Endothelial cell of umbilical vein (primary cell): ENCODE data around the gene GALNT10. TPM values are rescaled to one million over a fixed set of nuclear protein-coding genes. Genes with fewer than 3 reads are reported as not detected.

Experiments
- BruUV-seq: library from RNA; stranded (reverse); fragments of 400-500 nt; replicated peaks from 2 replicates; lab custom pipeline; 2021; lab: Mats Ljungman, UMichigan
- CTCF ChIA-PET: fragments of 300-600, 350-600 bp; sonication (Branson Sonifier 250); formaldehyde crosslinking; loops from one replicate; lab custom pipeline; 2021; ENCODE audit warnings: antibody characterized with exemption, inconsistent platforms; lab: Charles Lee
- POLR2A ChIA-PET: fragments of 300-600, 350-600 bp; sonication (Branson Sonifier 250); formaldehyde crosslinking; loops from one replicate; lab custom pipeline; 2021; ENCODE audit warnings: antibody characterized with exemption, inconsistent platforms; lab: Charles Lee
- DNase-seq: peaks from one replicate; pipeline ENCODE4 v3.0.0-alpha.2; 2011; ENCODE audit warnings: low read depth, low spot score
- FAIRE-seq: peaks from 2 replicates; lab custom pipeline; 2011; peaks lifted over from hg19 to GRCh38; lab: Jason Lieb, UNC
- H2AFZ ChIP-seq: 2 replicates; pipeline ENCODE4 v1.6.0; 2012; ENCODE audit warnings: low read depth, low read length, control low read depth, inconsistent platforms
- H3K27ac ChIP-seq: 2 replicates; pipeline ENCODE4 v1.5.1; 2011; ENCODE audit warnings: low read depth, mild to moderate bottlenecking, control low read depth, low read length, moderate library complexity; ENCODE audit not compliant: insufficient read depth
- H3K27me3 ChIP-seq, 2 experiments: 2 replicates each; pipeline versions ENCODE4 v1.6.0 to v1.6.1; 2011; ENCODE audit warnings: low read length in 2 of 2, mixed read lengths in 1 of 2; ENCODE audit not compliant: control insufficient read depth in 2 of 2, insufficient read depth in 2 of 2
- H3K36me3 ChIP-seq, 2 experiments: 2 replicates in 1 of 2; 3 replicates in 1 of 2; pipeline ENCODE4 v1.5.1; 2011; ENCODE audit warnings: low read length in 2 of 2, mild to moderate bottlenecking in 1 of 2, moderate library complexity in 1 of 2; ENCODE audit not compliant: control insufficient read depth in 2 of 2, insufficient read depth in 2 of 2; ENCODE audit errors: extremely low read depth in 1 of 2
- H3K4me1 ChIP-seq: 3 replicates; pipeline ENCODE4 v1.5.1; 2011; ENCODE audit warnings: mild to moderate bottlenecking, low read length; ENCODE audit not compliant: control insufficient read depth, insufficient read depth; ENCODE audit errors: extremely low read depth
- H3K4me2 ChIP-seq: 2 replicates; pipeline ENCODE4 v1.6.1; 2011; ENCODE audit warnings: low read length, control low read depth, mixed read lengths; ENCODE audit not compliant: insufficient read depth
- H3K4me3 ChIP-seq, 3 experiments: fragments of 200-600 bp in 1 of 3; sonication (generic), shearing (Covaris generic) in 1 of 3; replicated peaks in 1 of 3; 2 replicates each; pipeline ENCODE4 v1.5.1; 2011 to 2016; ENCODE audit warnings: control low read depth in 3 of 3, low read length in 3 of 3, mild to moderate bottlenecking in 2 of 3, inconsistent platforms in 1 of 3, low read depth in 1 of 3, moderate library complexity in 1 of 3; ENCODE audit not compliant: insufficient read depth in 1 of 3
- H3K79me2 ChIP-seq: 2 replicates; pipeline ENCODE4 v1.6.0; 2012; ENCODE audit warnings: low read length, inconsistent platforms; ENCODE audit not compliant: control insufficient read depth, insufficient read depth
- H3K9ac ChIP-seq: replicated peaks from 2 replicates; pipeline ENCODE3; 2011; ENCODE audit warnings: low read length, control low read depth; ENCODE audit not compliant: insufficient read depth; ENCODE audit errors: extremely low read depth
- H3K9me1 ChIP-seq: replicated peaks from 3 replicates; pipeline ENCODE4 v1.6.0; 2011; ENCODE audit warnings: mild to moderate bottlenecking, low read length; ENCODE audit not compliant: control insufficient read depth, insufficient read depth; ENCODE audit errors: extremely low read depth
- H3K9me3 ChIP-seq: replicated peaks from 2 replicates; pipeline ENCODE4 v1.5.1; 2012; ENCODE audit warnings: low read length, inconsistent platforms; ENCODE audit not compliant: control insufficient read depth, insufficient read depth
- H4K20me1 ChIP-seq: replicated peaks from 2 replicates; pipeline ENCODE3; 2011; ENCODE audit warnings: mild to moderate bottlenecking, low read length; ENCODE audit not compliant: control insufficient read depth, insufficient read depth; ENCODE audit errors: extremely low read depth
- CTCF ChIP-seq, 2 donors: IDR thresholded peaks; 1 replicate in 1 of 2; 2 replicates in 1 of 2; pipeline ENCODE4 v1.5.1; 2011; ENCODE audit warnings: low read length in 2 of 2, mild to moderate bottlenecking in 2 of 2, moderate library complexity in 2 of 2, control low read depth in 1 of 2, inconsistent platforms in 1 of 2, low read depth in 1 of 2; ENCODE audit not compliant: insufficient read depth in 1 of 2; ENCODE audit errors: extremely low read depth in 1 of 2
- EZH2 ChIP-seq: IDR thresholded peaks from 2 replicates; pipeline ENCODE4 v1.6.1; 2012; ENCODE audit warnings: borderline replicate concordance, low read depth, mild to moderate bottlenecking, moderate library complexity, low read length, inconsistent platforms; ENCODE audit not compliant: severe bottlenecking
- GATA2 ChIP-seq: IDR thresholded peaks from 2 replicates; pipeline ENCODE4 v1.7.0; 2011; ENCODE audit warnings: low read depth, mild to moderate bottlenecking, moderate library complexity, mixed read lengths, low read length; ENCODE audit not compliant: insufficient read length, insufficient read depth
- MAX ChIP-seq: IDR thresholded peaks from 2 replicates; pipeline ENCODE4 v1.6.1; 2011; ENCODE audit not compliant: insufficient read depth, insufficient read length
- dilution Hi-C: fragments of 300-500 bp; cut with MboI; formaldehyde crosslinking; loops from one replicate; pipeline ENCODE4 v1.15.0; 2019; ENCODE audit warnings: low sequenced_read_pairs; ENCODE audit not compliant: extremely low pct_ligation_motif_present
- intact Hi-C: fragments of 100-400 bp; cut with micrococcal nuclease; formaldehyde crosslinking; loops from one replicate; pipeline ENCODE4 v1.10.0; 2022
- polyA plus RNA-seq, 4 experiments: library from polyadenylated mRNA; depleted of rRNA in 3 of 4; stranded (reverse) in 3 of 4; unstranded in 1 of 4; fragments of >200 nt; gene quantifications; 2 replicates each; pipeline versions ENCODE4 v1.2.1 to v1.2.3, GENCODE V29; 2011 to 2012; ENCODE audit warnings: missing spikeins in 1 of 4
- total RNA-seq: library from RNA; stranded (reverse); gene quantifications from 2 replicates; pipeline ENCODE4 v1.2.3, GENCODE V29; 2021

Gene GALNT10
- total and polyA plus RNA-seq, 2 donors (not counting 3 experiments of a cell fraction or from before 2014, with no cell fraction given): 70.2 to 77.6 TPM

GRCh38 chr5:154258531-154259217 is 68.1 kb downstream of the GALNT10 start:
- no peak overlapping the region for H3K4me2 ChIP-seq
- intact Hi-C loops (no loop called here), dilution Hi-C loops (no loop called here)
- H3K9ac ChIP-seq: no peak overlapping the region
- no TSS peak for BruUV-seq
- ChIA-PET CTCF (no interaction called here), POLR2A (no interaction called here)
- DNase-seq: no peak
- H3K9me1 ChIP-seq: no peaks in the 10 kb centered on the region
- no peaks in the 10 kb centered on the region for H3K27me3 ChIP-seq
- no peak overlapping the region for H2AFZ ChIP-seq
- H3K4me1 ChIP-seq: peaks cover 14% of the 10 kb centered on the region
- H3K79me2 ChIP-seq: no peaks in the 10 kb centered on the region
- no peak for TF ChIP-seq MAX
- FAIRE-seq: no peak
- H3K36me3 ChIP-seq: peaks cover 0 to 3% of the 10 kb centered on the region in 2 experiments
- H3K4me3 ChIP-seq: no peak overlapping the region
- H3K9me3 ChIP-seq: no peaks in the 10 kb centered on the region
- H3K27ac ChIP-seq: no peak overlapping the region
- no peaks in the 10 kb centered on the region for H4K20me1 ChIP-seq

GRCh38 chr5:154260224-154260927 is 69.8 kb downstream of the GALNT10 start:
- H3K79me2 ChIP-seq: no peaks in the 10 kb centered on the region
- ChIA-PET CTCF (no interaction called here), POLR2A (no interaction called here)
- no peaks in the 10 kb centered on the region for H3K9me1 ChIP-seq
- TF ChIP-seq EZH2: no peak
- no peak for TF ChIP-seq CTCF (IDR thresholded peaks at IDR 0.05; ENCODE audit: extremely low read depth in 1 of 2, insufficient read depth in 1 of 2, low read depth in 1 of 2, low read length in 2 of 2)
- TF ChIP-seq MAX: no peak
- no peak for TF ChIP-seq GATA2
- no peaks in the 10 kb centered on the region for H3K27me3 ChIP-seq
- BruUV-seq: no TSS peak
- H3K4me1 ChIP-seq: peaks cover 21% of the 10 kb centered on the region
- no peak for FAIRE-seq
- DNase-seq: no peak
- no peaks in the 10 kb centered on the region for H4K20me1 ChIP-seq
- no peak overlapping the region for H3K4me2 ChIP-seq
- H2AFZ ChIP-seq: no peak overlapping the region
- dilution Hi-C loops (no loop called here), intact Hi-C loops (no loop called here)
- no peak overlapping the region for H3K27ac ChIP-seq
- H3K9me3 ChIP-seq: no peaks in the 10 kb centered on the region
- H3K4me3 ChIP-seq: no peak overlapping the region
- H3K9ac ChIP-seq: no peak overlapping the region
- H3K36me3 ChIP-seq: peaks cover 0 to 3% of the 10 kb centered on the region in 2 experiments
